ENCODE data around the gene PPP1R2.
"Not testable (repeated sequence)": the region's sequence is repeated elsewhere in the genome, so short reads cannot be mapped to it uniquely, and the experiment has no call there.

PPP1R2 gene

DNA sequence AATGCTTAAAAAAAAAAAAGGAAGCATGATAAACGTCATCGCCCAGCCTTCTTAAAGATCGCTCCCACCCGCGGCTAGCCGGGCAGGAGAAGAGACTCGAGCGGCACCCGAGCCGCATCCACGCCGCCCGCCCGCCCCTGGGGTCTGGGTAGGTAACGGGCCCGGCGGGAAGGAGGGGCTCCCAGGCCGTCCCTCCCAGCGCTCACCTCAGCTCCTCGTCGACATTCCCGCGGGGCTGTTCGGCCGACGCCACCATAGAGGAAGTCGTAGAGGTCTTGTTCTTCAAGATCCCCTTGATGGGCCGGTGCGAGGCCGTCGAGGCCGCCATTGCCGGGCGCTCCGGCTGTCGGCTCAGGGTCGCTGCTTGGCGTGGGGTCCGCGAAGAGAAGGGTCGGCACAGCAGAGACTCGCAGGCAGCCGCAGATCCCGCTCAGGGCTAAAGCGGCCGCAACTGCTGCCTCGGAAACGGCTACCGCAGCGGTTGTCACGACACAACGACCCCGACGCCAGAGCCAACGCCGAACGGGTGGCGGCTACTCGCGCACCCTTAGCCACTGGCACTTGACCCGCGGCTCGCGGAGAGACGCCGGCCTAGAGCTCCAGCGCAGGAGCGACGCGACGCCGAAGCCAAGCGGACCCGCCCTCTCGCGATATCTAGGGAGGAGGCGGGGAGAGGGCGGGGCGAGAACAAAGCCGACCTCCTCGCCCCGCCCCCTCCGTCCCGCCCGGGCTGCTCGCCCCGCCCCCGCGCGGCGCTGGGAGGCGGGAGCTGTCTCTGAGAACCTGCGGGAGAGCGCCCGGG lies at the start of gene PPP1R2:
Gene PPP1R2 (minus strand): TSS at position 628 of the 802 bp plus-strand sequence. CDS start 300 bp downstream, at position 328.
- DNase-seq: peak; percentile 89

- no peak for DNase-seq
Observed at GRCh38 chr3:195591852-195592251, 48.7 kb upstream of the PPP1R2 start.

DNA sequence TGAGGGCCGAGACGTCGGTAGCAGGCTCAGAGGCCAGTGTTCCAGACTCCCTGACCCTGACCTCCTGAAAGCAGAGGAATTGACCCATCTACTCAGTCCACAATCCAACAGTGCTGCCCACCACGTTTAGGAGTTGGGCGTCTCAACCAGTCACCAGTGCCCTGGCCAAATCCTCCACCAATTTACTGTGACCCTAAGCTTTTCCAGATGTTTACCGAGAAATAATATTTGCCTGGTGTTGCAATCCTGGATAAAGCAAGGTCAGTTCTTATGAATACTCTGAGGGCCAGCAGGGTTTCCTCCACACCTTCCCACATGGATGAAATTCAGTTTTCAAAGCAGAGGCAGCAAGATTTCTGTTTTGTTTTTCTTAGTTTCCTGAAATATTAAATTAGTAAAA lies 48.1 kb upstream of the PPP1R2 start:
- no peak for DNase-seq

GRCh38 chr3:195590381-195590780 lies 47.3 kb upstream of the PPP1R2 start:
- not testable (repeated sequence) for DNase-seq

GRCh38 chr3:195589796-195590195 lies 46.7 kb upstream of the PPP1R2 start:
- not testable (repeated sequence) for DNase-seq

DNA sequence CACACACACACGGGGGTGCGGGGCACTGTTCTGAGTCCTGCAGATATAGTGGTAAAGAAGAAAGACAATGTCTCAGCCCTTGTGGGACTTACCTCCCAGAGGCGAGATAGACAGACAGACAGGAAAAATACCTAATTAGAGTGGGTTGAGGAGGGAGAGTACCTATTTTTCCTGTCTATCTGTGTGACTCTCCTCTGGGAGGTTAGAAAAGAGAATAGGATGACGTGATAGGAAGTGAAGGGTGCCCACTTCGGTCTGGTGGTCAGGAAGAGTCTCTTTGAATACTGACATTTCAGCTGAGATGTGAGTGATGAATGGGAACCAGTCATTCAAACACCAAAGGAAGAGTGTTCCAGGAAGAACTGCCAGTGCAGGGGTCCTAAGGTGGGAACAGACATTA lies 44.7 kb upstream of the PPP1R2 start:
- no peak for DNase-seq

DNA sequence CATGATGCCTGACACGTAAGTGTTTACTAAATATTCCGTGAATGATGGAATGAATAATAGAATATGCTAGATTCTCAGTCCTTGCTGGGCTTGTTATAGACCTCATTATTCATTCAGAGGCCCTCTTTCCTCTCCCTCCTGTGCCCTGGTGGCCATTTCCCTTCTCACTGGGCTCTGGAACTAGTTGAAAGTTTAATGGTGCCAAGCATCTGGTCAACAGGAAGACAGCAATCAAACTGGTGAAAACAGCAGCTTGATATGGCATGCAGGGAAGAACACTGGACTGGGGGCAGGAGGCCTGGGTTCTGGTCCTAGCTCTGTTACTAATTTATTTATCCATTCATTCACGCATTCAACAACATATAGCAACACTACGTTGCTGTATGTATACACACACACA lies 44.3 kb upstream of the PPP1R2 start:
- no peak for DNase-seq

GRCh38 chr3:195584543-195584870 lies 41.4 kb upstream of the PPP1R2 start:
- DNase-seq: no peak

DNA sequence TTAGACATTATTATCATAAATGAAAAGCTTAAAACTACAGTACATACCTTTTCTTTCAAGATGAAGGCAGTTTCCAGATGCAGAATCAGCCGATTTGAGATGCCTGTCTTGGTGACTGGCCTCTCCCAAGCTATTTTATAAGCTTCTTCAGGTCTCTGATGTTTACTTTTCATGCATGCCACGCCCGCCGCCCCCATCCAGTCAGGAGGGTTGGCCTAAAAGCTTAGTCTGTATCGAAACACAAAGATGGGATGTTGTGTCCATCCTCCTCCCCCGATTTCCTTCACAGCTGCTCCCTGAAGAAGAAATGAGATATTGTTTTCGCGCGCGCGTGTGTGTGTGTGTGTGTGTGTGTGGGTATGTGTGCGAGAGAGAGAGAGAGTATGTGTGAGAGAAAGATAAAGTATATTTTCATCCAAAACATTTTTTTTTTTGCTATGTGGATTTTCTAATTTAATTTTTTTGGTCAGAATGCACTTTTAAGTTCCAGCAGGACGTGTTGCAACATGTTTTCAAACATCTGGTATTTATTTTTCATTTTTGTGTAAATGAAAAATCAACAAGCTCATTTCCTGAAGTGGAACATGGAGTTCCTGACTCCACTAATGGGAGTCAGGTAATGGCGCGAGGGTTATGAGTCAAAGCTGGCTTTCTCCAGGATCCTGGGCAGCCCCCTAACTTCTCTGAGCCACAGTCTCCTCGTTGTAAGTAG lies 40.9 kb upstream of the PPP1R2 start, which contains the start of gene APOD:
Gene APOD (minus strand): TSS at position 110 of the 712 bp plus-strand sequence. CDS start 4,479 bp downstream, outside the sequence.
- no peak for DNase-seq

- DNase-seq: no peak
Observed at GRCh38 chr3:195582947-195583346, 39.8 kb upstream of the PPP1R2 start.

DNA sequence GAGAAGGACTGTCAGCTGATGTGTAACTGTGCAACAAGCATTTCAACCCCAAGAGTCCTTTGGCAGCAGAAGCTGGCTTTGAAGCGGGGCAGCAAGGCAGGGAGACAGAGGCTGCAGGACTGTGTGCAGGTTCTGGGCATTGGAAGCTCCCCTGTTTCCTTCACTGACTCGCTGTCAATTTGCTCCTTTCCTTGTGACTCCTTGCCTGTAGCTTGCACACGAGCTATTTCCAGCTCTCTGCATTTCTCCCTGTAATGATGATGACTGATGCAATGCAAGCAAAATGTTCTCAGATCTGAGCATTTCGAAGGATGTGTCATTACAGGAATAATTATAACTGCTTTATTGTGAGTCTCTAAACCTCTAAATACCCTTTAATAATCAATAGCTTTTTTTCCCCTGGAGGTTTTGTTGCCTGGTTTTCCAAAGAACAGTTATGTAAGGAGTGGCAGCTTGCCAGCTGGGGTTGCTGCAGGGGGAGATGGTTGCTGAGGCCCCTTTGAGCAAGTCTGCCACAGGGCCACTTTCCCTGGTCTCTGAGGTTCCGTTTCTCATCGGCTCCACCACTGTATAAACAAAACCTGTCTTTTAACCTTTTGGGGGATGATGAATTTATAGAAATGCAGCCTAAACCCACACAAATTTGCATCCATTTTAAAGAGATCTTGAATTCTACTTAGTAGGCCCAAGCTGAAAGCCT lies 37.8 kb upstream of the PPP1R2 start:
- DNase-seq: no peak

DNA sequence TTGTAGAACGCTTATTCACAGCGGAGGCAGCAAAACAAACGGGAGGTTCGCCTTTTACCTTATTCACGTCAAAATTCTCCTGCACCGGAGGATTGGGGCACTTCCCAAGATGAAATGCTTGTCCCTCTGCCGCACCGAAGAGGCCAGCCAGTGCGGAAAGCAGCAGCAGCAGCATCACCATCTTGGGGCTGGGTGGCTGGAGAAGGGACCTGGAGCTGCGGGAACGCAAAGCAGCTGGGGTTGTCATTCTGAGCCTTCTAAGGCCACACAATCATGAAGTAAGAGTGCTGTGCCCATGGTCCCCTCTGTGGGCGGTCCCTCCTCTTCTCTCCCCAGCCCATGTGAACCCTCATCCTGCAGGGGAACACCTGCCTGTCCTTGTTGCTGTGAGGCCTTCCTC lies 36.2 kb upstream of the PPP1R2 start:
- DNase-seq: no peak

DNA sequence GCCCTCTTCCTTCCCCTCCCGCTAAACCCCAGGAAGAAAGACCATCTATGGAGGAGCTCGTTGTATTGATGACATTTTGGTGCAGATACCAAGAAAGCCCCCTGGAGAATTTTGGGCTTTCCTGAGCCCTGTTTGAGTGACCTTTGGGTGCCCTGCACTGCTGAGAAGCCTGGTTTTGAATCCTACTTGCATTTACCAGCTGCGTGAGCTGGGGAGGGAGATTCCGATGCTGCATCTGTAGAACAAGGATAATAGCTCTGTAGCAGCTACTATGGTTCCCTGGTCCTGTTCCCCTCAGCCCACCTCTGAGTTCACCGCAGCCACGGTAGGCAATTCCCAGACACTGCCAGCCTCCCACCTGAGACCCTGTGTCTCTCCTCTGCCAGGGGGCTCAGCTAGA lies 35.4 kb upstream of the PPP1R2 start:
- DNase-seq: no peak

GRCh38 chr3:195577645-195578177 lies 34.6 kb upstream of the PPP1R2 start:
- no peak for DNase-seq

DNA sequence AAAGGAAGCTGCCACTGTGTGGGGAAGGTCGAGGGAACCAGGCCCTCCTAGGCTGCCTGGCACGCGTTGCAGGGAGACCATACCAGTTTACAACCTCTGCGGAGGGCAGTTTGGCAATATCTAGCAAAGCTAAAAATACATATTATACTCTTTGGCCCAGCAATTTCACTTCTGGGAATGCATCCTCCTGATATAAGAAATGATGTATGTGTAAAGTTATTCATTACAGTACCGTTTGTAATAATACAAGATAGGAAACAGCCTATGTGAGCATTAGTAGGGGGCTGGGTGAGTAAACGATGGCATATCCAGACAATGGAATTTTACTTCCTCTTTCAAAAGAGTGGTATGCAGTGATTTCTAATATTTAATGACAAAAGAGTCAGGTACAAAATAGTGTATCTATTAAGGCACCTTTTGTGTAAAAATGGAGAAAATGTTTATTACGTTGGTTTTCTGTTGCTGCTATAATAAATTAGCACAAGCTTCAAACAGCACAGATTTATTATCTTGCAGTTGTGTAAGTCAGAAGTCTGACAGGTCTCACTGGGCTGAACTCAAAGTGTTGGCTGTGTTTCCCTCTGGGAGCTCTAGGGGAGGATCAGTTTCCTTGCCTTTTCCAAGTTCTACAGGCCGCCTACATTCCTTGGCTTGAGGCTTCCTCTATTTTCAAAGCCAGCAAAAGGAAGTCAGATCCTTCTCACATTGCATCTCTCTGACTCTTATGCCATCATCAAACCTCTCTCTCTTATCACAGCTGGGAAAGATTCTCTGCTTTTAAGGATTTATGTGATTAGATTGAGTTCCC lies 31.6 kb upstream of the PPP1R2 start:
- no peak for DNase-seq

GRCh38 chr3:195573611-195574496 lies 30.7 kb upstream of the PPP1R2 start:
- no peak for DNase-seq

DNA sequence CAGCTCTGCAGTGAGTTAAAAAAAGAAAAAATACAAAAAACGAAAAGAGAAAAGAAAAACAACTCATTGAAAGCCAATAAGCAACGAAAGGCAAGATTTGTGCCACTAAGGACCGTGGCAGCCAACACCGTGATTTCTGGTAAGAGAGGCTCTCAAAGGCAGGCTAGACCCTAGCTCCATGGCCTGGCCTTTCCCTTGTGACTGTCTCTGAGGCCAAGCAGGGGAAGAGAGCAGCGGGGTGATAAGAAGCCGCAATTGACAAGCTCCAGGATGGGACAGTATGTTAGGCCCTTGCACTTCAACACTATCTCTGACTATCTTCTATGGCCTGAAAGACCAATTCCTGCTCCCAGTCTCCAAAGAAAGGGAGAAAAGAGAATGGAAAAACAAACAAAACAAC lies 28.2 kb upstream of the PPP1R2 start:
- no peak for DNase-seq

DNA sequence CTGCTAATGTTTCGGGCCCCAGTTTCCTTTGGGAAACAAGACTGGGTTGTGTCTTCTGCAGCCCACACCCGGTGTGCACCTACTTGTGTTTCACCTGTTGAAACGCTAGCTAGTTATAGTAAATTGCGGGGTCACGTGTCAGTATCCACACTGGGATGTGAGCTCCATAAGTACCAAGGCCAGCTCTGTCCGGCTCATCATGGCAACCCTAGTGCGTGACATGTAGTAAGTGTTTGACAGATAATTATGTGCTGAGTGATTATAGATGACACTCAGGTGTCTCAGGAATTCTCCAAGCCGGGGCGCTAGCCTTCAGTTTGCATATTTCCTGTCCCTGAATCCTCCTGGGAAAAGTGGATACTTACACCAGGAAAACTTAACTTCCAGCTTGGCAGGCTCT lies 27.8 kb upstream of the PPP1R2 start:
- DNase-seq: no peak

- DNase-seq: no peak
Observed at GRCh38 chr3:195570344-195570743, 27.2 kb upstream of the PPP1R2 start.

- DNase-seq: no peak
Observed at GRCh38 chr3:195568630-195569029, 25.5 kb upstream of the PPP1R2 start.

DNA sequence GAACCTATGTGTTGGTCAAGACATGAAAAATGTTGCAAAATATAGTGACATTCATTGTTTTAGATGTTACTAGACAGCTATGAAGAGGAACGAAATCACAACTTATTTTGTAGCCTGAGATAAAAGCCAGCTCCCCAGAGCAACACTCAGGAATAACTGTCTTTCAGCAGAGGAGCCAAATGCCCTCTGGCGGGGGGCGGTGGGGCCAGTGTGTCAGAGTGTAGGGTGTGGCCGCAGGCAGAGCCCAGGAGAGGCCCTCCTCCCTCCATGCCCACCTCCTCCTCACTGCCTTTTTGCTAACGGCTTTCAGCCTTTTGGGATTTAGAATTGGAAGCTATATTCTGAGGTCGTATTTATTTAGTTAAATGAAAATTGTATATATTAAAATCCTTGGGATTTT lies 23.7 kb upstream of the PPP1R2 start:
- DNase-seq: no peak

DNA sequence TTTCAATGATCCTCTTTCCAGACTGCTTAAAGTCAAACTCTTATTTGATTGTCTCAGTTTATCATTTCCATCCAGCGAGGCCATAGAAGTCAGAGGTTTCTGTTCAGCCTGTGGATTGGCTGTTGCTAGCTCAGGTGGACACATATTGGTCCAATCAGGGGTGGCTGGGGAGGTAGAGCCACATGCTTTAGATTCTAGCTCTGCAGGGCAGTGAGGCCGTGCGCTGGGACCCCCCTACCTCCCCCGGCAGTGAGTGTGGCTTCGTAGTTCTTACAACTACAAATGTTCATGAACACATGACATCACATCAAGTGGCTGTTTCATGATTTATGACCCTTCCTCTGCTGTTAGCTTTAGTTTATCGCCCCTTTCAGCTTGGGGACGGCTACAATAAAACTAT lies 22.6 kb upstream of the PPP1R2 start:
- DNase-seq: no peak
